Cardiac muscle cell (in vitro differentiated cells and primary cell): ENCODE results near the gene TMED10. TPM values are rescaled to one million over a fixed set of nuclear protein-coding genes. Genes with fewer than 3 reads are reported as not detected.
A peak's percentile ranks its signal among the peaks of the same experiment; 100 is the strongest.

Experiments
- DNase-seq, 2 donors: peaks; one replicate each; pipeline versions ENCODE4 v3.0.0 to v3.0.0-alpha.2; 2010 to 2017; ENCODE audit warnings: low read depth in 1 of 2, low spot score in 1 of 2
- H3K27ac ChIP-seq: fragments of 200-600 bp; sonication (generic); 2 replicates; pipeline ENCODE4 v1.5.1; 2016
- H3K27me3 ChIP-seq: fragments of 200-600 bp; sonication (generic); 2 replicates; pipeline ENCODE4 v1.6.0; 2016; ENCODE audit warnings: control low read depth
- H3K36me3 ChIP-seq: fragments of 200-600 bp; sonication (generic); 2 replicates; pipeline ENCODE4 v1.5.1; 2016; ENCODE audit warnings: control low read depth
- H3K4me1 ChIP-seq: fragments of 200-600 bp; sonication (generic); 2 replicates; pipeline ENCODE4 v1.8.1; 2017; ENCODE audit warnings: low read depth, mild to moderate bottlenecking, mixed run types
- H3K4me3 ChIP-seq: fragments of 200-600 bp; sonication (generic); 2 replicates; pipeline ENCODE4 v1.5.1; 2016; ENCODE audit warnings: mild to moderate bottlenecking
- H3K9me3 ChIP-seq: fragments of 200-600 bp; sonication (generic); 2 replicates; pipeline ENCODE4 v1.5.1; 2017; ENCODE audit warnings: low read depth, mild to moderate bottlenecking, control low read depth
- polyA plus RNA-seq: library from polyadenylated mRNA; unstranded; fragments of >200 nt; fragmentation: Nextera tagmentation; extraction: Ambion mirVana; gene quantifications from 2 replicates; pipeline ENCODE4 v1.2.1, GENCODE V29; 2016
- total RNA-seq: library from RNA; depleted of rRNA; stranded (reverse); fragments of >200 nt; gene quantifications from 2 replicates; pipeline ENCODE4 v1.2.3, GENCODE V29; 2016
- TF ChIP-seq, protein P1 (sequence below): IDR thresholded peaks from 2 replicates; pipeline ENCODE4 v1.5.1; 2012; ENCODE audit warnings: low read depth, mild to moderate bottlenecking, low read length

The TMED10 gene
- total and polyA plus RNA-seq, 2 experiments from 2014 or later = 158 to 295 TPM

DNA sequence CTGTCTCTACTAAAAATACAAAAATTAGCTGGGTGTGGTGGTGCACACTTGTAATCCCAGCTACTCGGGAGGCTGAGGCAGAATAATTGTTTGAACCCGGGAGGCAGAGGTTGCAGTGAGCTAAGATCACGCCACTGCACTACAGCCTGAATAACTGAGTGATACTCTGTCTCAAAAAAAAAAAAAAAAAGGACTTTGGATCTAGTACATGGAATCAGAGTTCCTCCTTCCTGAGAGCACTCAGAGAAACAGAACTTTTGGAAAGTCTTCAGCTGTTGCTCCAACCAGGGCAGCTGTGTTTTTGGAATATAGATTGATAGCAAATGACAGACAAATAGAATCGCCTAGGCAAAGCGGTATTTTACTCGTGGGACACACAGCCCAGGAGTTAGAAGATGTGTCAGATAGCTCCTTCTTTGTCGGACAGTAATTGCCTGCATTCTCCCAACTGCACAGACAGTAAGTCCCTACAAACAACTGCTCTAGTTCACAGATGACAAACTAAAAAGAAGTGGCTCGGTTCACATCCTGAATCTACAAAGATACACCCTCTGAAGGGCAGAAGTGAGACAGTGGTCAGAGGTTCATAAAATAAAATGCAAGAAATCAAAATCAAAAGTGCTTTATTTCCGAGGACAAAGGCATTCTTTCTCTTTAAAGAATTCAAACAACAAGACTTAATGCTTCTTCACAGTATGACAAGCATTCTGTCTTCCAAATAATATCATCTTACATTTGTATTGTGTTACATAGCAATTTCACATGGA is 32.5 kb downstream of the TMED10 start:
- H3K27me3 ChIP-seq = no peaks in the 10 kb centered on the region
- peaks cover 9% of the 10 kb centered on the region for H3K36me3 ChIP-seq
- DNase-seq = no peak
- no peaks in the 10 kb centered on the region for H3K9me3 ChIP-seq
- TF ChIP-seq, protein P1, sequence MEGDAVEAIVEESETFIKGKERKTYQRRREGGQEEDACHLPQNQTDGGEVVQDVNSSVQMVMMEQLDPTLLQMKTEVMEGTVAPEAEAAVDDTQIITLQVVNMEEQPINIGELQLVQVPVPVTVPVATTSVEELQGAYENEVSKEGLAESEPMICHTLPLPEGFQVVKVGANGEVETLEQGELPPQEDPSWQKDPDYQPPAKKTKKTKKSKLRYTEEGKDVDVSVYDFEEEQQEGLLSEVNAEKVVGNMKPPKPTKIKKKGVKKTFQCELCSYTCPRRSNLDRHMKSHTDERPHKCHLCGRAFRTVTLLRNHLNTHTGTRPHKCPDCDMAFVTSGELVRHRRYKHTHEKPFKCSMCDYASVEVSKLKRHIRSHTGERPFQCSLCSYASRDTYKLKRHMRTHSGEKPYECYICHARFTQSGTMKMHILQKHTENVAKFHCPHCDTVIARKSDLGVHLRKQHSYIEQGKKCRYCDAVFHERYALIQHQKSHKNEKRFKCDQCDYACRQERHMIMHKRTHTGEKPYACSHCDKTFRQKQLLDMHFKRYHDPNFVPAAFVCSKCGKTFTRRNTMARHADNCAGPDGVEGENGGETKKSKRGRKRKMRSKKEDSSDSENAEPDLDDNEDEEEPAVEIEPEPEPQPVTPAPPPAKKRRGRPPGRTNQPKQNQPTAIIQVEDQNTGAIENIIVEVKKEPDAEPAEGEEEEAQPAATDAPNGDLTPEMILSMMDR = no peak
- H3K27ac ChIP-seq = peak overlapping the region; percentile 31
- H3K4me3 ChIP-seq = no peak overlapping the region
- peaks cover 9% of the 10 kb centered on the region for H3K4me1 ChIP-seq

GRCh38 chr14:75142494-75142893 is 33.9 kb downstream of the TMED10 start:
- DNase-seq = no peak
- Histone ChIP-seq H3K4me1 (no peaks in the 10 kb centered on the region), H3K4me3 (no peak overlapping the region), H3K36me3 (peaks cover 12% of the 10 kb centered on the region), H3K9me3 (no peaks in the 10 kb centered on the region), H3K27ac (peak overlapping the region; percentile 73), H3K27me3 (no peaks in the 10 kb centered on the region)
- TF ChIP-seq, protein P1 = no peak

DNA sequence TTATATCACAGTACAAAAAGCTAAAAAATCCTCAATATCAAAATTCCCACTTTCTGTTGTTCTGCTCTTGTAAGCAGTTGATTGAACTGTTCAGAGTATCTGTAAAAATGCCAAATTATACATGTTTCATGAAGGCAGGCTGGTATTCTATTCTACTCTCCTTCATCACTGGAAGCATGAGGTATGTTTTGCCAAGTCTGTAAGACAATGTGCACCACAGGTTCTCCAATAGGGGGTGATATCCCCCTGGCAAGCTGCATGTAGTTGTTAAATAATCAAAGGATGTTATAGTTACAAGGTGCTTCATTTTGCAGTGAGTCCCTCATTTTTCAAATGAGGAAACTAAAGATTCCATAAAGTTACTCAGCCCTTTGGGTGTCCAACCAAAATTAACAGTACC is 34.4 kb downstream of the TMED10 start:
- peak; percentile 42 to 70 for DNase-seq
- no peaks in the 10 kb centered on the region for H3K9me3 ChIP-seq
- H3K27me3 ChIP-seq = no peaks in the 10 kb centered on the region
- TF ChIP-seq, protein P1 = peak; percentile 52
- H3K27ac ChIP-seq = peak overlapping the region; percentile 73
- H3K4me3 ChIP-seq = no peak overlapping the region
- H3K4me1 ChIP-seq = no peaks in the 10 kb centered on the region
- H3K36me3 ChIP-seq = peaks cover 12% of the 10 kb centered on the region

- Histone ChIP-seq H3K36me3 (peaks cover 7% of the 10 kb centered on the region), H3K4me3 (no peak overlapping the region), H3K27me3 (no peaks in the 10 kb centered on the region), H3K9me3 (no peaks in the 10 kb centered on the region), H3K4me1 (no peaks in the 10 kb centered on the region), H3K27ac (no peak overlapping the region)
- TF ChIP-seq, protein P1 = no peak
- DNase-seq = no peak
Observed at GRCh38 chr14:75141062-75141461, 35.4 kb downstream of the TMED10 start.

GRCh38 chr14:75140620-75141019 is 35.8 kb downstream of the TMED10 start:
- peaks cover 7% of the 10 kb centered on the region for H3K36me3 ChIP-seq
- no peaks in the 10 kb centered on the region for H3K9me3 ChIP-seq
- no peak overlapping the region for H3K27ac ChIP-seq
- H3K4me3 ChIP-seq = no peak overlapping the region
- H3K27me3 ChIP-seq = no peaks in the 10 kb centered on the region
- TF ChIP-seq, protein P1 = no peak
- H3K4me1 ChIP-seq = no peaks in the 10 kb centered on the region
- no peak for DNase-seq
